GM18499 (cell line): ENCODE data around the gene ZNRD2.

Source experiments
- ATAC-seq: cut with Tn5 transposase; IDR thresholded peaks from one replicate; pipeline ENCODE4 v1.9.1; 2021; ENCODE audit warnings: moderate number of reproducible peaks; ENCODE audit not compliant: insufficient read depth, unreplicated experiment

ZNRD2 gene

DNA sequence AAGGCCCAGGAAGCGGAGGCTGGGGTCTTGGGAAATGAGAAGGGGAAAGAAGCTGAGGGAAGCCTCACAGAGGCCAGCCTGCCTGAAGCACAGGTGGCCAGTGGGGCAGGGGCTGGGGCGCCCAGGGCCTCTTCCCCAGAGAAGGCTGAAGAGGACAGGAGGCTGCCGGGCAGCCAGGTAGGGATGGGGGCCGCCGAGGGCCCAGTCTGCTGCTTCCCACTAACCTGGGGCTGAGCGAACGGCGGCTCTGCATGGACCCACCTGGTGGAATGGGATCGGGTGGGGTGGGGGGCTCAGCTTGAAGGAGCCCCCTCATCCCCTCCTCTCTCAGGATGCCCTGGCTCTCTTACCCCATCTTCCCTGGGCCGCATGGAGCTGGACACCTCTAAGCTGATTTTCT lies 13.3 kb downstream of the ZNRD2 start:
- ATAC-seq = no peak

DNA sequence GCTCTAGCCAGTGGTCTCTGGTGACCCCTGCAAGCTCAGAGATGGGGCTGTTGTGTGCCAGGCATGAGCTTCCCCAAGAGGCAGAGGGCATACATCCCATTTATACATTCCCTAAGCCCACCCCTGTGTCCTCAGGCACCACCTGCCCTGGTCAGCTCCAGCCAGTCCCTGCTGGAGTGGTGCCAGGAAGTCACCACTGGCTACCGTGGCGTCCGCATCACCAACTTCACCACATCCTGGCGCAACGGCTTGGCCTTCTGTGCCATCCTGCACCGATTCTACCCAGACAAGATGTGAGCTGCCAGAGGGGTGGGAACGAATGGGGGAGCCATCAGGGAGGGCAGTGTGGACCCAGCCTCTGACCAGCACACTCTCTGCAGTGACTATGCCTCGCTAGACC lies 13.8 kb downstream of the ZNRD2 start:
- no peak for ATAC-seq

DNA sequence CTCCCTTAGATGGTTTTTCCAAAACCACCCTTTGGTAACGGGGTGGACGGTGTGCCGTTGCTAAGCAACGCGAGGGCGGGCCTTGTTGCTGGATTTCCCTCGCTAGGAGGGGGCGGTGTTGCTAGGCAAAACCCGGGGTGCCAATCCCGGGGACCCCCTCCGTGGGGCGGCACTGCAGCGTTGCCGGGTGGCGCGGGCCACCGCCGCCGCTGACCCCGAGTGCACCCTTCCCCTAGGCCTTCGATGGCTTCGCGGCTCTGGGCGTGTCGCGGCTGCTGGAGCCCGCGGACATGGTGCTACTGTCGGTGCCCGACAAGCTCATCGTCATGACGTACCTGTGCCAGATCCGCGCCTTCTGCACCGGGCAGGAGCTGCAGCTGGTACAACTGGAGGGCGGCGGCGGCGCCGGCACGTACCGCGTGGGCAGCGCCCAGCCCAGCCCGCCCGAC lies 14.5 kb downstream of the ZNRD2 start:
- ATAC-seq = no peak

GRCh38 chr11:65585396-65586246 lies 15.3 kb downstream of the ZNRD2 start:
- no peak for ATAC-seq

DNA sequence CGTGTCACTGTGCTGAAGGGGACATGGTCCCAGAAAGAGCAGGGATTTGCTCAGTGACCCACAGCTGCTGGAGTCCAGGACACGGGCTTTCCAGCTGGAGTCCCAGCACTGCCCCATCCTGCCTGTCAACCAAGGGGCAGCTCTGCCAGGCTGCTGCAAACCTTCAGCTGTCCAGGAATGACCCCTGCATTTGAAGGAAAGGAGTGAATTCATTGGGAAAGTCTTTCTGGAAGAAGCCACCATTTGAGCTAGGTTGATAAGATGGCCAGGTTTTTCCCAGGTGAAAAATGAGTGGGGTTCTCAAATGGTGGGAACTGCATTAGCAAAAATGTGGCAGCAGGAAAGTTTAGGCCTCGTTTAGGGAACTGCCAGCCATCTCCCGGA lies 16.0 kb downstream of the ZNRD2 start:
- ATAC-seq = no peak

DNA sequence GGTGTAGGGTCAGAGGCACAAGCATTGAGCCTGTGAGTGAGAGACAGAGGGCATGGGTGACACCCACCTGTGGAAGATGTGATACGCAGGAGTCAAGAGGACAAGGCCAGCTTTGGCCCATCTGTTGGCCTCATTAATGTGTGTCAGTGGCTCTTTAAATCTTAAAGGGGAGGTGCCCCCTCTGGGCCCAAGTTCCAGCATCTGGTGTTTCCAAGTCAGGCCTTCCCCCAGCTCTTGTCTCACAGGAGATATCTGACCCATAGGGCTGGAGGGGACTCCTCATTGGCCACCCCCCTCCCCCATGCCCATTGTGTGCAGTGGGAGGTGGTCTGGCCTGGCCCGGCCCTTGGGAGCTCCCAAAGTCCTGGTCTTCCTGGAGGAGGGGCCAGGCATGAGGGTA lies 16.4 kb downstream of the ZNRD2 start:
- ATAC-seq = no peak

GRCh38 chr11:65588199-65589054 lies 18.1 kb downstream of the ZNRD2 start:
- peak; percentile 79 for ATAC-seq

GRCh38 chr11:65589444-65590239 lies 19.4 kb downstream of the ZNRD2 start:
- no peak for ATAC-seq

GRCh38 chr11:65590240-65590738 lies 20.0 kb downstream of the ZNRD2 start:
- ATAC-seq = no peak

- no peak for ATAC-seq
Measured at GRCh38 chr11:65591939-65592857, 21.9 kb downstream of the ZNRD2 start.

GRCh38 chr11:65592858-65593517 lies 22.7 kb downstream of the ZNRD2 start:
- ATAC-seq = no peak

- no peak for ATAC-seq
Measured at GRCh38 chr11:65593518-65594414, 23.5 kb downstream of the ZNRD2 start.

DNA sequence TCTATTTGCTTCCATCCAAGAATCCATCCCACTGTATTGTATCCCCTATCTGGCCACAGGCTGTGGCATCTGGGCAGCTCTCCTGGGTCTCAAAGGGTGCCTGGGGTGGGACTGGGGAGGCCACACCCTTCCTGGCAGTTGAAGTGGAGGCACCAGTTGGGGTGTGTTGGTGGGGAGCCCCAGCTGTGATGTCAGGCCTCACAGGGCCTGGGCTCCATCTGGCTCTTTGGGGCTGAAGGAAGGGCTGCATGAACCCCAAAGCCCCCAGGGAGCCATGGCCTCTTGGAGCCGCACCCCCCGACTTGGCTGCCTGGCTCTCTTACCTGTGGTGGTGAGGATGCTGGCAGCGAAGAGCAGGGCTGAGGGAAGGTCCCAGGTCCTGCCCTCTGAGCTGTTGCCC lies 24.9 kb downstream of the ZNRD2 start:
- ATAC-seq = no peak

- ATAC-seq = no peak
Measured at GRCh38 chr11:65595543-65596281, 25.4 kb downstream of the ZNRD2 start, which contains the start of gene KCNK7. TSS of gene KCNK7 (minus strand) at chr11:65595800. CDS start at chr11:65595772, 28 bp downstream.

- ATAC-seq = no peak
Measured at GRCh38 chr11:65596520-65596919, 26.2 kb downstream of the ZNRD2 start.

- no peak for ATAC-seq
Measured at GRCh38 chr11:65598258-65598699, 28.0 kb downstream of the ZNRD2 start.
